OCI-LY7 (cell line): ENCODE measurements around the gene VAT1L. TPM values are rescaled to one million over a fixed set of nuclear protein-coding genes. Genes with fewer than 3 reads are reported as not detected.

ENCODE experiments used
- BruUV-seq: library from RNA; stranded (reverse); fragments of 400-500 nt; replicated peaks from 2 replicates; lab custom pipeline; 2021; lab: Mats Ljungman, UMichigan
- CTCF ChIA-PET: fragments of 300-600 bp; sonication (Branson Sonifier 250); formaldehyde crosslinking; loops from one replicate; lab custom pipeline; 2022; ENCODE audit warnings: antibody characterized with exemption; ENCODE audit not compliant: unreplicated experiment; lab: Charles Lee
- POLR2A ChIA-PET: fragments of 300-600 bp; sonication (Branson Sonifier 250); formaldehyde crosslinking; loops from one replicate; lab custom pipeline; 2022; ENCODE audit warnings: antibody characterized with exemption; lab: Charles Lee
- DNase-seq: peaks from one replicate; pipeline ENCODE4 v3.0.0-alpha.2; 2015; ENCODE audit warnings: low spot score
- H2AFZ ChIP-seq: fragments of 200-600 bp; sonication (generic), shearing (Covaris generic); 2 replicates; pipeline ENCODE4 v1.6.1; 2014; ENCODE audit warnings: mild to moderate bottlenecking, antibody characterized with exemption, low read length, moderate library complexity
- H3K27ac ChIP-seq: fragments of 200-600 bp; sonication (generic); 2 replicates; pipeline ENCODE4 v1.5.1; 2014; ENCODE audit warnings: mixed run types, low read depth, mild to moderate bottlenecking, moderate library complexity, low read length, inconsistent platforms; ENCODE audit not compliant: poor library complexity, severe bottlenecking
- H3K36me3 ChIP-seq: fragments of 200-600 bp; sonication (generic); 2 replicates; pipeline ENCODE4 v1.6.1; 2014; ENCODE audit warnings: mild to moderate bottlenecking, antibody characterized with exemption, low read length, moderate library complexity, mixed read lengths; ENCODE audit not compliant: insufficient read depth
- H3K4me1 ChIP-seq: fragments of 200-600 bp; sonication (generic); 2 replicates; pipeline ENCODE4 v1.5.1; 2014; ENCODE audit warnings: mild to moderate bottlenecking, low read length; ENCODE audit not compliant: insufficient read depth, poor library complexity, severe bottlenecking
- H3K4me2 ChIP-seq: fragments of 200-600 bp; sonication (generic); 2 replicates; pipeline ENCODE4 v1.6.1; 2014; ENCODE audit warnings: mild to moderate bottlenecking, low read length
- H3K4me3 ChIP-seq: fragments of 200-600 bp; sonication (generic); 2 replicates; pipeline ENCODE4 v1.5.1; 2014; ENCODE audit warnings: mild to moderate bottlenecking, low read depth, low read length; ENCODE audit not compliant: poor library complexity, severe bottlenecking
- H3K79me2 ChIP-seq: fragments of 200-600 bp; sonication (generic); 2 replicates; pipeline ENCODE4 v1.6.1; 2016; ENCODE audit warnings: low read depth, mild to moderate bottlenecking, low read length, moderate library complexity, mixed read lengths; ENCODE audit not compliant: insufficient read depth
- H3K9me2 ChIP-seq: fragments of 200-600 bp; sonication (generic); 2 replicates; pipeline ENCODE4 v1.6.1; 2016; ENCODE audit warnings: mild to moderate bottlenecking, low read length, mixed read lengths; ENCODE audit not compliant: insufficient read depth
- H3K9me3 ChIP-seq: fragments of 200-600 bp; sonication (generic); 2 replicates; pipeline ENCODE4 v1.6.1; 2014; ENCODE audit warnings: mild to moderate bottlenecking, mixed run types, low read length, mixed read lengths
- H4K20me1 ChIP-seq: fragments of 200-600 bp; sonication (generic); 2 replicates; pipeline ENCODE4 v1.6.1; 2014; ENCODE audit warnings: mild to moderate bottlenecking, antibody characterized with exemption, low read length, moderate library complexity, mixed read lengths; ENCODE audit not compliant: insufficient read depth
- EZH2phosphoT487 ChIP-seq: fragments of 200-600 bp; sonication (generic); IDR thresholded peaks from 2 replicates; pipeline ENCODE4 v1.6.1; 2018; ENCODE audit warnings: low read depth, borderline replicate concordance, mild to moderate bottlenecking, mixed run types, antibody characterized with exemption, low read length, moderate library complexity, mixed read lengths
- intact Hi-C: fragments of 100-400 bp; cut with micrococcal nuclease; formaldehyde crosslinking; loops from one replicate; pipeline ENCODE4 v1.10.0; 2022; ENCODE audit not compliant: unreplicated experiment
- total RNA-seq, 2 experiments: library from RNA; depleted of rRNA in 1 of 2; stranded (reverse); fragments of >200 nt in 1 of 2; shearing (Covaris generic) in 1 of 2; gene quantifications; 2 replicates each; pipeline ENCODE4 v1.2.3, GENCODE V29; 2014 to 2022
- TF ChIP-seq, protein P1 (sequence below): fragments of 200-600 bp; sonication (generic); conservative IDR thresholded peaks from 2 replicates; pipeline ENCODE4 v1.5.1; 2014; ENCODE audit warnings: mild to moderate bottlenecking, antibody characterized with exemption, low read length, moderate library complexity, mixed read lengths

The VAT1L gene
- total RNA-seq, 2 experiments from 2014 or later = not detected

DNA sequence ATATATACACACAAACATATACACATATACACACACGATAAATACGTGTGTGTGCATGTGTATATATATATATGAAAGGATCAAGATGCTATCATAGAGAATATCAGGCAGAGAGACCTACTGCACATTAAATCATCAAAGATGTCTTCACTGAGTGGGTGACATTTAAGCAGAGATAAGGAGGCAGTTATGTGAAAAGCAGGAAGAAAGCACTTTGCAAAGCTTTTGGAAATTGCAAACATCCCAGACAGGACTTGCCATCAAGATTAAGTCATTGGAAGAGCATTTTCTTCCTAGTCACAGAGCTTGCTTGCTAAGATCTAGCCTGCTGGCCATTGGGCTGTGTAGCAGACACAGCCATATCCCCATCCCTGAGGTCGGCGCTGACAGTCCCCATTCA is 56.4 kb downstream of the VAT1L start:
- ChIA-PET POLR2A (no interaction called here), CTCF (no interaction called here)
- TF ChIP-seq EZH2phosphoT487 = no peak
- TF ChIP-seq, protein P1, sequence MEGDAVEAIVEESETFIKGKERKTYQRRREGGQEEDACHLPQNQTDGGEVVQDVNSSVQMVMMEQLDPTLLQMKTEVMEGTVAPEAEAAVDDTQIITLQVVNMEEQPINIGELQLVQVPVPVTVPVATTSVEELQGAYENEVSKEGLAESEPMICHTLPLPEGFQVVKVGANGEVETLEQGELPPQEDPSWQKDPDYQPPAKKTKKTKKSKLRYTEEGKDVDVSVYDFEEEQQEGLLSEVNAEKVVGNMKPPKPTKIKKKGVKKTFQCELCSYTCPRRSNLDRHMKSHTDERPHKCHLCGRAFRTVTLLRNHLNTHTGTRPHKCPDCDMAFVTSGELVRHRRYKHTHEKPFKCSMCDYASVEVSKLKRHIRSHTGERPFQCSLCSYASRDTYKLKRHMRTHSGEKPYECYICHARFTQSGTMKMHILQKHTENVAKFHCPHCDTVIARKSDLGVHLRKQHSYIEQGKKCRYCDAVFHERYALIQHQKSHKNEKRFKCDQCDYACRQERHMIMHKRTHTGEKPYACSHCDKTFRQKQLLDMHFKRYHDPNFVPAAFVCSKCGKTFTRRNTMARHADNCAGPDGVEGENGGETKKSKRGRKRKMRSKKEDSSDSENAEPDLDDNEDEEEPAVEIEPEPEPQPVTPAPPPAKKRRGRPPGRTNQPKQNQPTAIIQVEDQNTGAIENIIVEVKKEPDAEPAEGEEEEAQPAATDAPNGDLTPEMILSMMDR = no peak
- no peaks in the 10 kb centered on the region for H3K36me3 ChIP-seq
- no peak overlapping the region for H3K27ac ChIP-seq
- H3K9me2 ChIP-seq = no peaks in the 10 kb centered on the region
- no peaks in the 10 kb centered on the region for H4K20me1 ChIP-seq
- no peak overlapping the region for H3K4me2 ChIP-seq
- H3K79me2 ChIP-seq = no peaks in the 10 kb centered on the region
- no peak overlapping the region for H3K4me3 ChIP-seq
- no TSS peak for BruUV-seq
- H2AFZ ChIP-seq = no peak overlapping the region
- no peak for DNase-seq
- H3K4me1 ChIP-seq = no peaks in the 10 kb centered on the region
- no peaks in the 10 kb centered on the region for H3K9me3 ChIP-seq
- intact Hi-C loops = no loop called here

DNA sequence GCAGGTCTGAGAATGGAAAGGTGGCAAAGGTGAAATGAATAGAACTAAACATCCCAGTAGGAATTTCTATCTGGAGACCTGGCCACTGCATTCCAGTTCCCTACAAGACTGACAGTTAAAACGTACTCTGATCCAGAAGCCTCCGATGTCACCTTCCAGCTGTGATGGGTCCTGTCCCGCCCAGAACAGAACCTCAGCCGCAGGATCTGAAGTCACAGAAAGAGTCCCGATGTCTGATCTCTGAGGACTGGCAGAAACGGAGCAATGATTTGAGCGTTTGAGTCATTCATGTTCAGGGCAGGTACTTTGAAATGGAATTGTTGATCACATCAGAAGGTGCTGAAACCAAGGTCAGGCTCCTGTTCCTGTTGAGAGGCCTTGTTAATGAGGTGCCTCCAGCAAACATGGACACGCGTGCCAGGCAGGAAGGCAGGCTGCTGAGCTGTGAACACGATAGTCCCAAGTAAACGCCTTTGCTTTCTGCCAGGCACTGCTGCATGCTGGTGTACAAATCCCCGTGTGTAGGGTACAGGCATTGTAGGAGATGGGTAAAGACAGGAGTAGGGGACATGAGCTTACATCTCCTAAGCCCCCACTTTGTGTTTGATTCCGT is 61.4 kb downstream of the VAT1L start:
- H3K9me2 ChIP-seq = no peaks in the 10 kb centered on the region
- no peak overlapping the region for H3K4me2 ChIP-seq
- CTCF ChIA-PET = no interaction called here
- no peaks in the 10 kb centered on the region for H3K36me3 ChIP-seq
- no TSS peak for BruUV-seq
- DNase-seq = no peak
- POLR2A ChIA-PET = no interaction called here
- H3K4me3 ChIP-seq = no peak overlapping the region
- no peak for TF ChIP-seq EZH2phosphoT487
- TF ChIP-seq, protein P1 = no peak
- intact Hi-C loops = no loop called here
- H3K27ac ChIP-seq = no peak overlapping the region
- no peak overlapping the region for H2AFZ ChIP-seq
- H3K9me3 ChIP-seq = no peaks in the 10 kb centered on the region
- H3K79me2 ChIP-seq = no peaks in the 10 kb centered on the region
- H4K20me1 ChIP-seq = no peaks in the 10 kb centered on the region
- no peaks in the 10 kb centered on the region for H3K4me1 ChIP-seq

DNA sequence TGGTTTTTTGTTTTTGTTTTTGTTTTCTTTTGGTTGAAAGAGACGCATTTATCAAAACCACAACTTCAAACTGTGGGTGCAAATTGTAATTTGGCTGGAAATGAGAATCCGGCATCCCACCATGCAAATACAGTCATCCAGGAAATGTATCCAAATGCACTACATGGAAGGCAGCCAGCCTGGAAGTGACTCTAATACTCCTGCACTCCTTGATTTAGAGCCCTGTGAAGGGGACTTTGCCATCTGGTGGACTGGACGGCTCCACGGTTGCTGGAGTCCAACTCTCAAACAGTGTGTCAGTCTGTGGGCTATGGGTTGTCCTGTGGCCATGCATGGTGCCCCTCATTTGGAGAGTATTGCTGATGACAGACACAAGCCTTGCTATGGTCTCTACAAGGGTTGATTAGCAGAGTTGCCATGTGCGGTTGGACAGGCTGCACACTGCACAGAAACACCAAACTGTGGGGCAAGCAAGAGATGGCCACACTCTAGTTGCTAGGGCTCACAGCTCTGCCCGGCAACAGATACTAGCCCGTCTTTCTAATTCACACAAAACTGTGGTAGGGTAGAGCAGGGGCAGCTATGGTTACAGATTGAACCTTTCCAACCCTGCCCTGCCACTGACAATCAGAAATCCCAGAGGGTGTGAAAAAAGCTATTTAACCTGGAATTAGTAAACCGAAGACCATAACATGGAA is 62.4 kb downstream of the VAT1L start:
- H3K79me2 ChIP-seq = no peaks in the 10 kb centered on the region
- no peak overlapping the region for H3K4me2 ChIP-seq
- H2AFZ ChIP-seq = no peak overlapping the region
- H3K27ac ChIP-seq = no peak overlapping the region
- ChIA-PET CTCF (no interaction called here), POLR2A (no interaction called here)
- H3K36me3 ChIP-seq = no peaks in the 10 kb centered on the region
- intact Hi-C loops = no loop called here
- no peak for DNase-seq
- H3K9me3 ChIP-seq = no peaks in the 10 kb centered on the region
- BruUV-seq = no TSS peak
- H3K9me2 ChIP-seq = no peaks in the 10 kb centered on the region
- no peak for TF ChIP-seq EZH2phosphoT487
- TF ChIP-seq, protein P1 = no peak
- no peak overlapping the region for H3K4me3 ChIP-seq
- H3K4me1 ChIP-seq = no peaks in the 10 kb centered on the region
- no peaks in the 10 kb centered on the region for H4K20me1 ChIP-seq
